ENCODE measurements around the gene MB. TPM values are rescaled to one million over a fixed set of nuclear protein-coding genes. Genes with fewer than 3 reads are reported as not detected.
A peak's percentile ranks its signal among the peaks of the same experiment; 100 is the strongest.

The MB gene
- polyA plus RNA-seq, 4 donors, result not detected

GRCh38 chr22:35599364-35599763 lies 17.8 kb downstream of the MB start:
- DNase-seq (ENCODE audit: low read depth in 4 of 4, low spot score in 3 of 4), result no peak

DNA sequence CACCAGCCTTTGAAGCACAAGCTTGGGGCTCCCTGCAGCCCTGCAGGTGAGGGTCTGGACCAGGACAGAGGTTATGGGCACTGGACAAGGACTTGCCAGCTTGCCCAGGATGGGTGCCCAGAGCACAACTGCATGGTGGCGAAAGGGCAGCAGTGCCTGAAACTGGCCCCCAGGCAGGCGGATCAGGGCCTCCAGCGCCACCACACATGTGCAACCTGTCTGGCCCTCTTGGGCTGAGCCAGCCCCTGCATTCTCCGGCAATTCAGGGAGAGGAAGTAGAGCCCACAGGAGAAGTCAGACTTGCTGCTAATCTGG lies 18.8 kb downstream of the MB start:
- no peak for DNase-seq (ENCODE audit: low read depth in 4 of 4, low spot score in 3 of 4)

- no peak for DNase-seq (ENCODE audit: low read depth in 4 of 4, low spot score in 3 of 4)
Observed at GRCh38 chr22:35597692-35598395, 19.3 kb downstream of the MB start.

DNA sequence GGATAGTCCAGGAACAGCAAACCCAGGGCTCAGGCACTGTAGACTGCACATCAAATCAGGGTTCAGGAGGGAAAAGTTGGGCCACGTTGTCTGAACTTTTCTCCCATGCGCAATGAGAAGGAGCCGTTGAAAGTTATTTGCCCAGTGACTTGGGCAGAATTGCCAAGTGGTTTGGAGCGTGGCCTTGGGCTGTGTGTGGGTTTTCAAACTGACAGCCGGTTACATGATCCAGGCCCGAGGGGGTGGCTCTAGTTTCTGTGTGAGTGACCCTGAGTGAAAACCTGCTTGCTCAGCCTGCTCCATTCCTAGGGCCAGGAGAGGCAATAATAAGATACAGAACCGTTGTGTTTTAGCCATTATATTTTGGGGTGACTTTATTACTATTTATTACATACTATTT lies 20.3 kb downstream of the MB start:
- no peak for DNase-seq (ENCODE audit: low read depth in 4 of 4, low spot score in 3 of 4)

DNA sequence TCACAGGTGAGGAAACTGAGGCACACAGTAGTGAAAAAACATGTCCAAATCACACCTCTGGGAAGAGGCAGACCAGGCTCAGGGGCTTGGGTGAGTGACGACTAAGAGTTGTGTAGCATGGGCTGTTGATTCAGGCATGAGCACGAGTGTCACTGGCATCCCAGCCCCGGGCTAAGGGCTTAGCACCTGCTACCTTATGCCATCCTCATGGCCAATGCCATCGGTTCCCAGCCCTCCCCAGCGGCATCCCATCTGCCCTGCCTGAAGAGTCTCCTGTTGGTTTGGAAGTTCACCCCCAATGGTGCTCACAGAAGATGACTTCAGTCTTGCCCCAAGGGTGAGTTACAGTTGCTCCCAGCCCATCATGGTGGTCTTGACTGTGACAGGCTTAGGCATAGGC lies 22.4 kb downstream of the MB start:
- no peak for DNase-seq (ENCODE audit: low read depth in 4 of 4, low spot score in 3 of 4)

DNA sequence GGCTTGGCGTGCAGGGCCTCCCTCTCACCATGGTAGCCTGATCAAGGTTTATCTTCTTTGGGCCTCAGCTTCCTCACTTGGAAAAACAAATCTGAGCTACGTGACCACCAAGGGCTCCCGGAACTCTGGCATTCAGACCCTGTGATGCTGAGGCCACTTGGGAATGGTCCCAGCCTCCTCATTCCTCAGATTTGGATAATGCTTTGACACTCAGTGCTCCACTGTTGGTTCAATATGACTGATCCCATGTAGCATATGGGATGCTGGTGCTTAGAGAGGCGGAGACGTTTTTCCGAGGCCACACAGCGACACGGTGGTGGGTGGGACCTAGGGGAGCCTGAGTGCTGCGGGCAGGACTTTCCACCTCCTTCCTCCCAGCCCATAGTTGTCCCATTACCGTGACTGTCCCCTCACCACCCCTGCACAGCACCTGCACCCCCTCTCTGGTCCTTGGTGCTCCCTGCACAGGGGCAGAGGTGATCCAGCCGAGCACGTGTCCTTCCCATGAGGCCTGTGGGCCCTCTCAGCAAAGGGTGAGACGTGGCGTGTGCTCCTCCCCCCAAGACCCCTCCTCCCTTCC lies 23.1 kb downstream of the MB start:
- no peak for DNase-seq (ENCODE audit: low read depth in 4 of 4, low spot score in 3 of 4)

GRCh38 chr22:35593071-35593890 lies 23.8 kb downstream of the MB start:
- DNase-seq (ENCODE audit: low read depth in 4 of 4, low spot score in 3 of 4), result no peak

DNA sequence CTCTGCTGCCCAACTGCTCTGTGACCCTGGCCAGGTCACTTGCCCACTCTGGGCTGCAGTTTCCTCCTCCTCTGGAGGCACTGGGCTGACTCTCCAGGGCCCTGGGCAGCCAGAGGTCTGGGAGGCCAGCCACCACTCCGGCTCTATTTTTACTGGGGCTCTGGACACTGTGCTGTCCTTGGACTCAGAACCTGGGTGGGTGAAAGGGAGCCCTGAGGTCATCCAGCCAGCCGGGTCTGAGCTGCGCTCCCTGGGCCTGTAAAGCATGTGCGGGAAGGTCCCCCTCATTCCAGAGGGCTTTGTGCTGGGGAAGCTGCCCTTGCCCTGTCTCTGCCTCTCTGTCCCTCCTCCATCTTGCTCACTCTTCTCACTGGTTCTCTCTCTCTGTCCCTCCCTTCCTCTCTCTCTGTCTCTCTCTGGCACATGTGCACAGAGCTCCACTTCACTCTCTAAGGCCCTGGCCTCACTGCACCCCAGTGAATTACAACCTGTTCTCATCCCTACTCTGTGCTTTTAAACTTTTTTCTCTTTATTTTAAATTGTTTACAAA lies 24.6 kb downstream of the MB start:
- DNase-seq (ENCODE audit: low read depth in 4 of 4, low spot score in 3 of 4), result no peak

GRCh38 chr22:35591714-35592417 lies 25.3 kb downstream of the MB start:
- DNase-seq (ENCODE audit: low read depth in 4 of 4, low spot score in 3 of 4), result no peak

DNA sequence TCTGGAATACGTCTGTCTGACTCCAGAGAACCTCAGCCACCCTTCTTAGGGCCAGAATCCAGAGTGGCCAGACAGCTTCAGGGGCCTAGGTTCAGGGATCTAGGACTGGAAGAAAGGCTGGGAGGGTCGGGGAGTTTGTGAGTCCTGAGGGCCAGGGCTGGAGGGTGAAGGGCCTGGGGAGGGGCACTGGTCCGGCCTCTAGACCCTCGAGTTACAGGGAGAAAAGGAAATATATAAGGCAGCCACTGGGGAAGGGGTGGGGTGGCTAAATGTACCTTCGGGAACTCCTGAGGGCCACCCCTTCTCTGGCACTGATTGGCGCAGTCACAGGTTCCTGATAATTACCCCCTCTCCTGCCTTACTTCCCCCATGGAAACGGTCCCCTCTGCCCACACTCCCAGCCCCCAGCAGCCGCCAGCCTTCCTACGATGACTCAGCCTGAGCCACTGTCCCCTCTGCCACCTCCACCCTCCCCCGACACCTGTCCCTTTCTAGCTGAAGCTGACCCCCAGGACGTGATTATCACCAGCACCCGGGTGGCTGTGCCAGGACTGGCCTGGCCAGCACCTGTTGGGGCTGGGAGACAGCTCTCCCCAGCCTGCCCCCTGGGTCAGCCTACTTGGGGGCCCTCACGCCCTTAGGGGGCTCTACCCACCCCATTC lies 26.4 kb downstream of the MB start:
- DNase-seq (ENCODE audit: low read depth in 4 of 4, low spot score in 3 of 4), result no peak

GRCh38 chr22:35589756-35590093 lies 27.4 kb downstream of the MB start:
- no peak for DNase-seq (ENCODE audit: low read depth in 4 of 4, low spot score in 3 of 4)

DNA sequence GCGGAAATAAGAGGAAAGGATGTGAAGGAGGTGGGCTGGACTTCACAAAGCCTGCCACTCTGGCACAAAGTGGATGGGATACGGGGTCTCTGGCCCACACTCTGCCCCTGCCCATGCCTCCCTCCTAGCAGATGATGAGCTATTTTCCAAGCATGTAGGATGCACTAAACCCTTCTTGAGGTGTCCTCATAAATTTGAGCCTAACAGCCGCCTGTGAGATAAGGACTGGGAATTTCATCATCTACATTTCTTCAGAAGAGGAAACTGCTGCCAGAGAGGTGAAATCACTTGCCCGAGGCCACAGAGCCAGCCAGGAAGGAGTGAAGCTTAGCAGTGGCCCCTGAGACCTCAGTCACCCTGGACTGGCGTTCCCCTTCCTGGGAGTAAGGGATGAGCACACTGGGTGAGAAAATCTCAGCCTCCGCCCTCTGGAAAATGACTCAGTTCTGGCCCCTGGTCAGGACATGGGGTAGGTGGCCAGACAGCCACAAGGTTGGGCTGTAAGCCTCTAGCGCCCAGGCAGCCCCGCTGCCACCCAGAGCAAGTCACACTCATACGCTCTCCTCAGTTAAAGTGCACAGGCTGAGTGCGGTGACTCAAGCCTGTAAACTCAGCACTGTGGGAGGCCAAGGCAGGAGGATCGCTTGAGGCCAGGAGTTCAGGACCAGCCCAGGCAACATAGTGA lies 27.9 kb downstream of the MB start:
- no peak for DNase-seq (ENCODE audit: low read depth in 4 of 4, low spot score in 3 of 4)

- DNase-seq (ENCODE audit: low read depth in 4 of 4, low spot score in 3 of 4), result no peak
Observed at GRCh38 chr22:35587896-35588295, 29.2 kb downstream of the MB start.

DNA sequence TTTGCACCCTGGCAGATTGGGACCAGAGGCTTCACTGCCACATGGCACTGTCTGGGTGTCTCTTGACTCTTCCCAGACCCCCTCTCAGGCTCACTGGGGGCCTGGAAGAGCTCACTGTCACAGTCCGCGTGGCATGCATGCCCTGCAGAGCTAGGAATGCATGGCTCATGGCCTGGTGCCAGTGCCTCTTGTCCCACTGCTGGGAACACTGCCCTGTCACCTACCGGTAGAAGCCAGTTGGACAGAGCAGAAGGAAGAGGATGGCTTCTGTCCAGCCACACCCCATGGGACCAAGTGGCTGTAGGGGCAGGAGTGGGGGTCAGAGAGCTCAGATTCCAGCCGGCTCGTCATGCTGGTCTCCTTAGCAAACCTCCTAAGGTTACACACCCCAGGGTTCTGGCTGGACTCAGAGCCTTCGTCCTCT lies 29.7 kb downstream of the MB start:
- no peak for DNase-seq (ENCODE audit: low read depth in 4 of 4, low spot score in 3 of 4)

GRCh38 chr22:35586771-35587170 lies 30.4 kb downstream of the MB start:
- DNase-seq (ENCODE audit: low read depth in 4 of 4, low spot score in 3 of 4), result no peak

DNA sequence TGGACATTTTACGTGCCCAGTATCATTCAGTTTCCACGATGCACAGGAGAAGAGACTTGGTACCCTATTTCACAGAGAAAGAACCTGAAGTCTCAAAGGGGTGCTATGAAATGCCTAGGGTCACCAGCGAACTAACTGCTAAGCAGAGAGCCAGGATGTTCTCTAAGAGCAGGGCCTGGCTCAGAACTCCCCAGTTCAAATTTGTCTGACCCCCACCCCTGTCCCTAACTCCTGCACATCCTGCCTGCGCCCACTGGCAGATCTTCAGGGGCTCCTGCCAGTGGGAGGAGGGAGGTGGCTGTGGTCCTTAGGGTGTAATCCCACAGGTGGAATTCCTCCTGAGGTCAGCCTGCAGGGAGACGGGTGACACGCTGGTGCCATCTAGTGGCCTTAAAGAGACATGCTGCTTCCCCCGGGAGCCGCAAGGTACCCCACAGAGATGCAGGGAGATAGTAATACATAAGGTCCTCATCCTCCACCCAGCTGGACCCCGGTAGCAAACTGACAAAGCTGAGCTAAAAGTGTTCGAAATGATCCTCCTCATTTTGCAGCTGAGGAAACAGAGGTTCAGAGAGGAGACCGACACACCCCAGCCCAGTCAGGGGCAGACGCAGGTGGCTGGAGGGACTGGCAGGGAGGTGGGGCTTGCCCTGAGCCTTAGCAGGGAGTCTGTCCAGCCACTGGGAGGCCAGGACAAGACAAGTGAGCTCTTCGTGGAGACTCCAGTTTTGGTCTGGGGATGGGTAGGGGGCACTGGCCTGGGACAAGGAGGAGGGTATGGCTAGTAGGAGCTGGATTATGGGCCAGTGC lies 34.1 kb downstream of the MB start:
- DNase-seq (ENCODE audit: low read depth in 4 of 4, low spot score in 3 of 4), result peak in 3 of 4 donors; percentile 22 to 41 (median 27)

DNA sequence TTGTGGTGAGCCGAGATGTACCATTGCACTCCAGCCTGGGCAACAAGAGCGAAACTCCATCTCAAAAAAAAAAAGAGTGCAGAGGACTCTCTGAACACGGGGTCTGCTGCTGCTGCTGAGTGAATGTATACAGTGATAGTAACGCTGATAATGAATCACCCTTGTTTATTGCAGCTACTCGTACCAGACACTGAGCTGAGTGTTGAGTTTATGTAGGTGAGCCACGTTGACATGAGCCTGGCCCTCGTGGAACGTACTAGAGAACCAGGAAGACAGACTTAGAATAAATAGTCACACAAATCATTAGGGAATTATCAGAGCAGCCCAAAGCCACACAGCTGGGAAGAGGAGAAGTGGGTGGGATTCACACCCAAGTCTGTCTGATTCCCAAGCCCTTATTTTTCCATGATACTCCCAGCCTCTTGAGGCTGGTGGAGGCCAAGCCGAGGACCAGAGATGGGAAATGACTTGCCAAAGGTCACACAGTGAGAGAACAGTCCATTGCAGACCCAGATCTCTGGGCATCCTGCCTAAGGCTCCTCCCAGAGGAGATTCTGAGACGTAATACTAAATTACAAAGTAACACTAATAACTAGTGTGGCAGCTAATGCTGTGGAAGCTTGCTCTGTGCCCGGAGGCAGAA lies 34.8 kb downstream of the MB start:
- DNase-seq (ENCODE audit: low read depth in 4 of 4, low spot score in 3 of 4), result no peak

DNA sequence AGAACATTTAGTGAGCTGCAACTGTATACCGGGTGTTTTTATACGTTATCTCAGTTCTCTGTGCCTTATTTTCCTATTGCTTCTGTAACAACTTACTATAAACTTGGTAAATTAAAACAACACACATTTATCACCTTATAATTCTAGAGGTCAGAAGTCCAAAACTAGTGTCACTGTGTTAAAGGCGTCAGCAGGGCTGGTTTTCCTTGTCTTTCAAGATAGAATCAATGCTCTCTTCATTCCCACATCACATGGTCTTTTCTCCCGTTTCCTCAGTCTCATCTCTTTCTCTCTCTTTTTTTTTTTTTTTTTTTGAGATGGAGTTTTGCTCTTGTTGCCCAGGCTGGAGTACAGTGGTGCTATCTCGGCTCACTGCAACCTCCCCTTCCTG lies 36.1 kb downstream of the MB start:
- no peak for DNase-seq (ENCODE audit: low read depth in 4 of 4, low spot score in 3 of 4)

Data from left renal pelvis (tissue), 4 donors.